Measurements from ENCODE around the gene FBXL17. TPM values are rescaled to one million over a fixed set of nuclear protein-coding genes. Genes with fewer than 3 reads are reported as not detected.

The FBXL17 gene
- total RNA-seq, 1 donor from 2014 or later: 15.9 TPM

DNA sequence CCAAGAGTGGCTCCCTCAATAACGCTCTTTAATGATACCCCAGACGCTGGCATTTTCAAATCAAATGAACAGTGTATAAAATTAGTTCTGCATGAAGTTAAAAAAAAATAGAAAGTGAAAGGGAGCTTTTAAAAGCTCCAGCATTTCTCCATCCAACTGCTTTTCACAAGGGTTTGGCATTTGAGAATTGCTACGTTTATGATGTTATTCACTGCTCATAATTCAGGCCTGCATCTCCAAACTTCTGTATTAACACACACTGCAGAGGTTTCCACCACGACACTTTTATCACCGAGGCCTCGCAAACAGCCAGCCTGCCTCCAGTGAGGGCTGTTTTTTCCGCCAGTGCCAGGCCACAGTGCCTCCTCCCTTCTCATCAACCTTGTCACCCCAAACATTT is 505.6 kb downstream of the FBXL17 start:
- H3K27me3 Mint-ChIP-seq: no peaks in the 10 kb centered on the region
- H3K4me3 Mint-ChIP-seq (ENCODE audit: low read depth): no peak overlapping the region

DNA sequence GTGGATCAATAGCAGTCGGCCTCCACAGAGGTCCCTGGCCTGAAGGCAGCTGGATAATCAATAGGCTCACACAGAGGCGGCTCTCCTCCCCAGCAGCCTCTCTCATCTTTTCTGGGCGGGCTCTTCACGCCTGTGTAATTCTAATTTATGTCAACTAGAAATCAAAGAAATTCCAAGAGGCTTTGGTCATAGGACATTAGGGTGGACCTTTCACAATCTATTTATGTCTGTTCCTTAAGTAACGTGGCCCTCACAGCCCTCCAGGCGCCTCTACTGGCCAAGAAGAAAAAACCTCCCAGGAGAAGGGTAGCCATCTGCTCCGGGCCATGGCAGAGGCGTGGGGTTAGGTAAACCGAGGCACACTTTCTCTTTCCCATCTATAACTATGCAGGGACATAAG is 506.1 kb downstream of the FBXL17 start:
- Mint-ChIP-seq H3K4me1 (ENCODE audit: low read depth) (peaks cover 7% of the 10 kb centered on the region), H3K4me3 (ENCODE audit: low read depth) (no peak overlapping the region), H3K27me3 (no peaks in the 10 kb centered on the region), H3K27ac (no peak overlapping the region), H3K9me3 (ENCODE audit: low read depth) (no peaks in the 10 kb centered on the region), H3K36me3 (ENCODE audit: insufficient read depth) (no peaks in the 10 kb centered on the region)
- no peak for DNase-seq (ENCODE audit: low spot score, unreplicated experiment)
- no peak for TF ChIP-seq CTCF (IDR thresholded peaks at IDR 0.05; ENCODE audit: unreplicated experiment)

More for the DNA sequence above, 505.6 kb downstream of the FBXL17 start:
- DNase-seq (ENCODE audit: low spot score, unreplicated experiment): no peak
- TF ChIP-seq CTCF (IDR thresholded peaks at IDR 0.05; ENCODE audit: unreplicated experiment): no peak
- no peaks in the 10 kb centered on the region for H3K9me3 Mint-ChIP-seq (ENCODE audit: low read depth)
- H3K4me1 Mint-ChIP-seq (ENCODE audit: low read depth): peaks cover 7% of the 10 kb centered on the region
- H3K36me3 Mint-ChIP-seq (ENCODE audit: insufficient read depth): no peaks in the 10 kb centered on the region
- peak overlapping the region; percentile 32 for H3K27ac Mint-ChIP-seq

- Mint-ChIP-seq H3K27ac (no peak overlapping the region), H3K9me3 (ENCODE audit: low read depth) (no peaks in the 10 kb centered on the region), H3K4me3 (ENCODE audit: low read depth) (no peak overlapping the region), H3K4me1 (ENCODE audit: low read depth) (peaks cover 7% of the 10 kb centered on the region), H3K27me3 (no peaks in the 10 kb centered on the region), H3K36me3 (ENCODE audit: insufficient read depth) (no peaks in the 10 kb centered on the region)
- no peak for DNase-seq (ENCODE audit: low spot score, unreplicated experiment)
- TF ChIP-seq CTCF (IDR thresholded peaks at IDR 0.05; ENCODE audit: unreplicated experiment): no peak
Observed at GRCh38 chr5:107874795-107875194, 507.1 kb downstream of the FBXL17 start.

GRCh38 chr5:107873877-107874276 is 508.0 kb downstream of the FBXL17 start:
- H3K27ac Mint-ChIP-seq: no peak overlapping the region
- peaks cover 9% of the 10 kb centered on the region for H3K4me1 Mint-ChIP-seq (ENCODE audit: low read depth)
- no peak overlapping the region for H3K4me3 Mint-ChIP-seq (ENCODE audit: low read depth)
- no peaks in the 10 kb centered on the region for H3K27me3 Mint-ChIP-seq
- no peak for TF ChIP-seq CTCF (IDR thresholded peaks at IDR 0.05; ENCODE audit: unreplicated experiment)
- H3K9me3 Mint-ChIP-seq (ENCODE audit: low read depth): no peaks in the 10 kb centered on the region
- no peak for DNase-seq (ENCODE audit: low spot score, unreplicated experiment)
- no peaks in the 10 kb centered on the region for H3K36me3 Mint-ChIP-seq (ENCODE audit: insufficient read depth)

DNA sequence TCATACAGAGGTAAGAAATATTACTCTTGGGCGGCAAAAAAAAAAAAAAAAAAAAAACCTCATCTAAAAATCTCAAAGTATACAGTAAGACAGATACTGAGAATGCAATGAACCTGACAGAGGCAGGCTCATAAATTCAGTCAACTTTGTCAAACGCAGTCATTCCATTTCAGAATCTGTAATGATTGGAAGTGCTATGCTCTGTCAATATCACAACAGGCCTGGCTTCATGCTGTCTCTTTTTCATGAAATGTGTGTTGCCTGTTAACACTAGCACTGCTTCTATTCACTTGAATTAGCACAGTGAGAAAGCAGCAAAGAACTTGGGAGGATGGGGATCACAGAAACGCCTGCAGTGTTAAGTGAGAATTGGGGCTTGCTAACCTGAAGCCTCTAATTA is 510.9 kb downstream of the FBXL17 start:
- DNase-seq (ENCODE audit: low spot score, unreplicated experiment): no peak
- H3K27me3 Mint-ChIP-seq: no peaks in the 10 kb centered on the region

More for the DNA sequence above, 510.9 kb downstream of the FBXL17 start:
- TF ChIP-seq CTCF (IDR thresholded peaks at IDR 0.05; ENCODE audit: unreplicated experiment): no peak
- Mint-ChIP-seq H3K4me1 (ENCODE audit: low read depth) (peaks cover 7% of the 10 kb centered on the region), H3K9me3 (ENCODE audit: low read depth) (no peaks in the 10 kb centered on the region), H3K36me3 (ENCODE audit: insufficient read depth) (no peaks in the 10 kb centered on the region), H3K27ac (no peak overlapping the region), H3K4me3 (ENCODE audit: low read depth) (no peak overlapping the region)
